CD4-positive, alpha-beta T cell treated with Interferon gamma for 1 hour (primary cell): ENCODE data around the gene EVI2B.
"Not testable (repeated sequence)": the region's sequence is repeated elsewhere in the genome, so short reads cannot be mapped to it uniquely, and the experiment has no call there.

Experiments used
- DNase-seq: peaks from one replicate; pipeline ENCODE4 v3.0.0-alpha.2; 2020

The EVI2B gene

GRCh38 chr17:31309556-31309955, 4.3 kb downstream of the EVI2B start:
- no peak for DNase-seq

DNA sequence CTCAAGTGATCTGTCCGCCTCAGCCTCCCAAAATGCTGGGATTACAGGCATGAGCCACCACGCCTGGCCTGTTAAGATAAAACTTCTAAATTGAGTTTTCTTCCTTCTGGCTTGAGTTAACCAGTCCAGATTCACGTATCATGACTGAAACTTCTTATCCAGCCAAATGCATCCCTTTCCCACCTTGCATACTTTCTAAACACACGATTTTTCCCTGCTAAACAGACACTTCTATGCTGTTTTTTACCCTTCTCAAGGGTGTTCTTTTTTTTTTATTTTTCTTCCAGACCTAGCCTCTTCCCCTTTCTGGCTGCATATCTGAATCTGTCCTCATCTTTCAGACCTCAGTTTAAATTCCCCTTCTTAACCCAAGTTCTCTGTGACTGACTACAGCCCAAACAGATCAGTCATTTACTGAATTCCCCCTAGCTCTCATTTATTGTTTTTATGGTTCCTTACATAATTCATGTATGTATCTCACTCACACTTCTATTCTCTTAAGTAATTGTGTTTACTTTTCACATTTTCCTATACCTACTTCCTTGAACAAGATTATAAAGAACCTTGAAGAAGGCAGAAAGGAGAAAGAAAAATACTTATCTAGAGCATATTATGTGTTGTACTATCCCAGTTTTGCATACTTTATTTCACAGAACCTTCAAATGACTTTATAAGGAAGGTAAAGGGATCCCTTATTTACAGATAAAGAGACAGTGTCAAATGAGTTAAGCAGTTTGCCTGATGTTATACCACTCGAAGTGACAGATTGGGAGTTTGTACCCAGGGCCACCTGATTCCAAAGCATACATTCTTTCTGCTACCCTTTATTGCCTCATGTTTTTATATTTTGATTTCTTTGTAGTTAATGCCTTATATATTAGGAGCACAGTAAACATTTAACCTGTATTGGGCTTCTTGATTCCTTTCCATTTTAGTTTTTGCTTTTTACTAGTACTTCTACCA, 5.2 kb downstream of the EVI2B start:
- DNase-seq = no peak

DNA sequence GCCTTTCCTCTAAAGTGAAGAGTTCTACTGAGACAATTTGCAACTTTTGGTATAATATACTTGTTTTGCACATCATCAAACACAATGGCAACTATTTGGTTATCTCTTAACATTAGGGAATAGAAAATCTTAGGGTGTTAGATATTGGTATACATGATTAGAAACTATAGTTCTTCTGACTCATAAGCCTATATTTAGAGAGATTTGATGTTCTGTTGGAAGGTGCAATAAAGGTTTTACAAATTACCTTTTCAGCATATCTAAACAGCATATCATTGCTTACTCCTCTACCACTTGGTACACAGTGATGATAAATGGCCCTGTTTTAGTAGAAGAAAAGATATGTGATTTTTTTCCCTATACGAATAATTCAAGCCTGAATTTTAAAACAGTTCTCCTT, 6.2 kb downstream of the EVI2B start:
- no peak for DNase-seq

DNA sequence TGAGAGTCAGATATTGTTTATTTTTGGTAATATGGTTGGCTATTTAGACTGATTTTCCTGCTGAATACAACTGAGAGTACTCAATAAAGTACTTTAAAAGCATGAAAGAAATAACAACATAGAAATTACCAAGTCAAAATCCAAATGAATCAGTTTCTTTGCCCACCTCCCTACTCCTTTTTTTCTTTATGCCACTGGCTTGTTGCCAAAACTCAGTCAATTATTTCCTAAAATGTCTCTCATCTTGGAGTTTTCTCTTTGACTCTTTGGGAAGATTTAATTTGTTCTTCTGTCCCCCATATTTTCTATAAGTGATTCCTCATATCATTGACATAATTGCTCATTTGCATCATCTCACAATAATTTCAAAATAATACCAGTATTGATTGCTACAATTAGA, 14.2 kb downstream of the EVI2B start:
- no peak for DNase-seq

DNA sequence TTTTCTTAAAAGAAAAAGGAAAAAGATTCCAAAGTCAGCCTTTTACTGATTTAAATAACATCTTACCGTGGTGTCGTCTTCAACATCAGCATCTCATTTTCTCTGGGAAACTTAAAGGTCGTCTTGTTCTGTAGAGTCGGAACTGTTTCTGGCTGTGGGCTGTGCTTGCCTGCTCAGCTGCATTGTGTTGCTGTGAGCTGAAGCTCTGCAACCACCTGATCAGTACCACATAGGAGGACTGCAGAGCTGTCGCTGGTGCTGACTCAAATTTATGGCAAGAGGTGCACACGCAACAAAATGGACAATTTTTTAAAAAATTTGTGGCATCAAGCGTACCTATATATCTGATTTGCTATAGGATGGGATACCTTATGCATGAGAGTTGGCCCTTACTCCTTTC, 16.8 kb downstream of the EVI2B start, which contains the start of gene OMG:
Gene OMG (minus strand): TSS at position 150 of the 400 bp plus-strand sequence. CDS start 908 bp downstream, outside the sequence.
- DNase-seq = no peak

GRCh38 chr17:31296142-31296541, 17.7 kb downstream of the EVI2B start:
- DNase-seq = no peak

- no peak for DNase-seq
Observed at GRCh38 chr17:31295489-31295871, 18.4 kb downstream of the EVI2B start.

DNA sequence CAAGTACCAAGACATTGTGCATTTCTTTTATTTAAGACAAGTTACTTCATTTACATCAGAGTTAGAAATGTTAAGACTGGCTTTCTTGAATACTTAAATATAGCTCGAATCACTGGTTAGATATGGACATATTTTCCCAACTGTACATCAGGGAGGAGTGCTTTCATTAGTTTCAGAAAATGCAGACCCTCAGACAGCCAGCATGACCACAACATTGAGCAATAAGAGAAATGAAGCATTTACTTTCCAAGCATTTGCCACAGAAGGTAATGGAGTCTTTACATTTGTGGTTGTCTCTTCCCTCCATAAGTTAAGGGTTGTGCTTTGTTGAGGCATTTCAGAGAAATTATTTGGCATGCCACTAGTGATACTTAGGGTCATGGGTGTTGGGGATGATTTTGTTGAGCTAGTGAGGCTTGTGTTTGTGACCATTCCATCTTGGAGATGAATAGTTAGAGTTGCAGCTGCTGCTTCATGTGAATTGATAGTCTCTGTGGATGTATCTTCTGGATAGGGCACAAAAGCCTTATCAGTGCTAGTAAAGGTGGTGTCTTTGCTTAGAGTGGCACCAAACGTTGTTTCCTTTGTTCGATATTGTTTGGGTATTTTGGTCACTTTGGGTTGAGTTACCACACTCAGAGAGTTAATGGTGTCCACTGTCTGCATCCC, 18.9 kb downstream of the EVI2B start:
- no peak for DNase-seq

DNA sequence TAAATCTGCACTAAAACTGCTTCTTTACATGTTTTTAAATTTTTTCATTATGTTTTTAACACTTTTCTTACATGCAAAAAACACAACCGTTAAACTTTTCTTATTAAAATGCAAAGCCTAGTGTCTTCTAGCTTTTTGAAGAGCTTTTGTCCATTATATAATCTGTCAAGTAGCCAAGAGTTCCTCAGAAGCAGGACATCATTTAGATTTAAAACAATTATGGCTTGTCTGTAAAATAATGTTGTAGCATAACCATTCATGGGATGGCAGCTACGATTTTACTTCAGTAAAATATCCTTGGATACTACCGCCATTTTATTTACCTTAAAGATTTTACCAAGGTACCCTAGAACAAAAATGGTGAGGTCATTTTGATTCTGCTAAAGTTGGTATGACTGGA, 19.6 kb downstream of the EVI2B start:
- no peak for DNase-seq

GRCh38 chr17:31293581-31293980, 20.3 kb downstream of the EVI2B start:
- no peak for DNase-seq

DNA sequence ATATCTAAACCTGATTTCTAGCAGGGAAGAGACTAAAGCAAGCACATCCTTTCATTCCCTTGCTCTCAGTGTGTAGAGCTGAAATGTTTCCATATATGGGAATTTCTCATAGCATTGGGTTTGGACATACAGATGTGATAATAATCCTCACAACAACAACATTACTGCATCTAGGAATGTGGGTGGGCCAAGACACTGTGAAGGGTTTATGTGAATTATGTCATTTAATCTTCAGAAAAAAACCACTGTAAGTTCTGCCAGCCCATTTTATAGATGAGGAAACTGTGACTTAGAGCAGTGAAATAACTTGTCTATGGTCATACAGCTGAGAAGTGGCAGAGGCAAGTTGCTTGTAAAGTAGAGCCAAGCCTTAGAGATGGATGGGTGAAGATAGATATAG, 22.0 kb downstream of the EVI2B start:
- no peak for DNase-seq

GRCh38 chr17:31289790-31290189, 24.1 kb downstream of the EVI2B start:
- DNase-seq = no peak

GRCh38 chr17:31287932-31288331, 25.9 kb downstream of the EVI2B start:
- not testable (repeated sequence) for DNase-seq

DNA sequence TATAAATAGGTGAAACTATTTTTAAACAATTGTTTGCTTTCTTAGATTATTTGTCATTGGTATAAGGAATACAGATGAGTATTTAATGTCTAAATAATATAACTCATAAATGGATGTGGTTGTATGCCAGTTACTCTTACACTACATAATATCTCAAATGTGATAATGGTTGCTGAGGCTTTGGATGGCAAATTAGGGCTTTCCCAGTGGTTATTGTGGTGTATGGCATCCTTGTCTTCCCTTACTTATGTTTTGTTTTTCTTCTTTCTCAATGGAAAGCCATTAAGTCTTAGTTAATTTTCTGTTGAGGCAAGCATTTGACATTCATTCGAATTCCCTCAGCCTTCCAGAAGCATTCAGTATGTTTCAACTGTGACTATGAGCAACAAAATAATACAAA, 27.3 kb downstream of the EVI2B start:
- no peak for DNase-seq

GRCh38 chr17:31283841-31284240, 30.0 kb downstream of the EVI2B start:
- DNase-seq = no peak

- DNase-seq = no peak
Observed at GRCh38 chr17:31281061-31281460, 32.8 kb downstream of the EVI2B start.

- DNase-seq = no peak
Observed at GRCh38 chr17:31279401-31279800, 34.5 kb downstream of the EVI2B start.

- DNase-seq = no peak
Observed at GRCh38 chr17:31275116-31275515, 38.7 kb downstream of the EVI2B start.

- no peak for DNase-seq
Observed at GRCh38 chr17:31274252-31274651, 39.6 kb downstream of the EVI2B start.

GRCh38 chr17:31273516-31273915, 40.3 kb downstream of the EVI2B start:
- no peak for DNase-seq

- DNase-seq = no peak
Observed at GRCh38 chr17:31272803-31273202, 41.1 kb downstream of the EVI2B start.

DNA sequence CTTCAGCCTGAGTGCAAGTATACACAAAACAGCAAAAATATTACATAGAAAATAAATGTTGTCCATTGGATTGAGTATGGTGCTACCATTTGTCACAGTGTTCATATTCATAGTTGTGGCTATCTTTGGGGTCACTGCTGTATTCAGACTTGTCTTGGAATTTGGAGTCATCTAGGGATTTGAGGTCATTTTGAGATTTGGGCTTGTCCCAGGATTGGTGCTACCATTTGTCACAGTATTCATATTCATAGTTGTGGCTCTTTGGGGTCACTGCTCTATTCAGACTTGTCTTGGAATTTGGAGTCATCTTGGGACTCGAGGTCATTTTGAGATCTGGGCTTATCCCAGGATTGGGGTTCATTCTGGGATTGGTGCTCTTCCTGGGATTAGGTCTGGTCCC, 41.6 kb downstream of the EVI2B start:
- no peak for DNase-seq

DNA sequence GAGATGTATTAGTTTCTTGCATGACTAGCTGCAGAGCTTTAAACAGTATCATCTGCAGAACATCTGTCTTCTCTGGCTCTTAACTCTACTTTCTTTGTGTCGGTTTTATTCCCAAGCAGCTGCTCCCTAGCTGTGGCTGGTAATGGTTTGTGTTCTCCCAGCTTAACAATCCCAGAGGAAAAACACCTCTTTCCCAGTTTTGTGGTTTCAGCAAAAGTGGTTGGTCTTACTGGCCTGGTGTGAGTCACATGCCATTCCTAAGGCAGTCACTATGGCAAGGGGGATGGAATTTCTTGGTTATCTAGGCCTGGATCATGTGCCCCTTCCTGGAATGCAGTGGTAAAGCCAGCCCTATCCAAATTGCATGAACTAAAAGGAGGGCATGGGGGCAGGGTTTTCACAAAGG, 44.3 kb downstream of the EVI2B start:
- no peak for DNase-seq

GRCh38 chr17:31269036-31269577, 44.7 kb downstream of the EVI2B start:
- DNase-seq = no peak
